ENCODE measurements around the gene ATXN7L1. TPM values are rescaled to one million over a fixed set of nuclear protein-coding genes. Genes with fewer than 3 reads are reported as not detected.

Gene ATXN7L1
- total RNA-seq, 2 donors from 2014 or later: 9.5 to 9.7 TPM

- DNase-seq (ENCODE audit: low spot score): no peak
- intact Hi-C loops (cut with DNase I): no loop called here
Observed at GRCh38 chr7:105814481-105814880, 61.9 kb downstream of the ATXN7L1 start.

- no peak for DNase-seq (ENCODE audit: low spot score)
- intact Hi-C loops (cut with DNase I): no loop called here
Observed at GRCh38 chr7:105811189-105811847, 65.1 kb downstream of the ATXN7L1 start.

GRCh38 chr7:105810556-105810955 lies 65.8 kb downstream of the ATXN7L1 start:
- no peak for DNase-seq (ENCODE audit: low spot score)
- intact Hi-C loops (cut with DNase I): no loop called here

- no peak for DNase-seq (ENCODE audit: low spot score)
- intact Hi-C loops (cut with DNase I): no loop called here
Observed at GRCh38 chr7:105808703-105809590, 67.5 kb downstream of the ATXN7L1 start.

- no peak for DNase-seq (ENCODE audit: low spot score)
Observed at GRCh38 chr7:105808209-105808608, 68.2 kb downstream of the ATXN7L1 start.

GRCh38 chr7:105807448-105807762 lies 69.0 kb downstream of the ATXN7L1 start:
- intact Hi-C loops (cut with DNase I): no loop called here
- DNase-seq (ENCODE audit: low spot score): no peak

More at GRCh38 chr7:105808209-105808608, 68.2 kb downstream of the ATXN7L1 start:
- intact Hi-C loops (cut with DNase I): no loop called here

GRCh38 chr7:105806592-105807447 lies 69.6 kb downstream of the ATXN7L1 start:
- intact Hi-C loops (cut with DNase I): no loop called here
- DNase-seq (ENCODE audit: low spot score): no peak

- intact Hi-C loops (cut with DNase I): no loop called here
Observed at GRCh38 chr7:105805447-105806019, 70.9 kb downstream of the ATXN7L1 start.

GRCh38 chr7:105803429-105803736 lies 73.0 kb downstream of the ATXN7L1 start:
- DNase-seq (ENCODE audit: low spot score): no peak
- intact Hi-C loops (cut with DNase I): no loop called here

More at GRCh38 chr7:105805447-105806019, 70.9 kb downstream of the ATXN7L1 start:
- no peak for DNase-seq (ENCODE audit: low spot score)

GRCh38 chr7:105802604-105803428 lies 73.6 kb downstream of the ATXN7L1 start:
- DNase-seq (ENCODE audit: low spot score): no peak
- intact Hi-C loops (cut with DNase I): no loop called here

- DNase-seq (ENCODE audit: low spot score): no peak
- intact Hi-C loops (cut with DNase I): no loop called here
Observed at GRCh38 chr7:105800849-105801534, 75.4 kb downstream of the ATXN7L1 start.

GRCh38 chr7:105800442-105800841 lies 76.0 kb downstream of the ATXN7L1 start:
- DNase-seq (ENCODE audit: low spot score): no peak
- intact Hi-C loops (cut with DNase I): no loop called here

GRCh38 chr7:105799677-105800076 lies 76.7 kb downstream of the ATXN7L1 start:
- intact Hi-C loops (cut with DNase I): loop anchor here in 1 of 2 donors (10.0 kb wide), 1 partner anchor 345 kb away; no protein-coding TSS in a partner anchor
- DNase-seq (ENCODE audit: low spot score): no peak

- DNase-seq (ENCODE audit: low spot score): no peak
- intact Hi-C loops (cut with DNase I): loop anchor here in 1 of 2 donors (10.0 kb wide), 1 partner anchor 346 kb away; no protein-coding TSS in a partner anchor
Observed at GRCh38 chr7:105799006-105799405, 77.4 kb downstream of the ATXN7L1 start.

GRCh38 chr7:105797652-105798051 lies 78.7 kb downstream of the ATXN7L1 start:
- intact Hi-C loops (cut with DNase I): loop anchor here in 1 of 2 donors (10.0 kb wide), 1 partner anchor 347 kb away; no protein-coding TSS in a partner anchor
- DNase-seq (ENCODE audit: low spot score): no peak

- intact Hi-C loops (cut with DNase I): loop anchor here in 1 of 2 donors (10.0 kb wide), 1 partner anchor 348 kb away; no protein-coding TSS in a partner anchor
- DNase-seq (ENCODE audit: low spot score): no peak
Observed at GRCh38 chr7:105796365-105796764, 80.0 kb downstream of the ATXN7L1 start.

- intact Hi-C loops (cut with DNase I): loop anchor here in 1 of 2 donors (10.0 kb wide), 1 partner anchor 350 kb away; no protein-coding TSS in a partner anchor
- DNase-seq (ENCODE audit: low spot score): no peak
Observed at GRCh38 chr7:105794741-105795729, 81.4 kb downstream of the ATXN7L1 start.
